GM12878 (cell line): Measurements from ENCODE around the gene ULBP1. TPM values are rescaled to one million over a fixed set of nuclear protein-coding genes. Genes with fewer than 3 reads are reported as not detected.
A peak's percentile ranks its signal among the peaks of the same experiment; 100 is the strongest.
"Not testable (repeated sequence)": the region's sequence is repeated elsewhere in the genome, so short reads cannot be mapped to it uniquely, and the experiment has no call there.

ENCODE experiments used
- ATAC-seq: fragments of 200-7000 bp; cut with Tn5 transposase; 3 replicates; pipeline ENCODE4 v1.9.1; 2020; ENCODE audit warnings: mild to moderate bottlenecking, moderate library complexity
- BruUV-seq: library from RNA; stranded (reverse); fragments of 400-500 nt; replicated peaks from 2 replicates; lab custom pipeline; 2021; lab: Mats Ljungman, UMichigan
- CTCF ChIA-PET: fragments of 300-600 bp; sonication (Branson Sonifier 250); formaldehyde crosslinking; extraction: SDS; loops from one replicate; lab custom pipeline; 2021; ENCODE audit warnings: inconsistent platforms; lab: Yijun Ruan, JAX
- POLR2A ChIA-PET: fragments of 350-600 bp; formaldehyde crosslinking; extraction: SDS; loops from one replicate; lab custom pipeline; 2021; ENCODE audit warnings: inconsistent platforms; lab: Charles Lee
- RAD21 ChIA-PET: fragments of 300-600 bp; sonication (Branson Sonifier 250); formaldehyde crosslinking; loops from one replicate; lab custom pipeline; 2023; ENCODE audit warnings: antibody characterized with exemption; ENCODE audit not compliant: unreplicated experiment; lab: Charles Lee
- SMC1A ChIA-PET: fragments of 300-600 bp; sonication (Branson Sonifier 250); formaldehyde crosslinking; loops from one replicate; lab custom pipeline; 2023; ENCODE audit not compliant: unreplicated experiment, uncharacterized antibody; lab: Charles Lee
- DNase-seq: peaks from one replicate; pipeline ENCODE4 v3.0.0-alpha.2; 2011; ENCODE audit warnings: low read depth, low spot score
- FAIRE-seq: peaks from 3 replicates; lab custom pipeline; 2011; peaks lifted over from hg19 to GRCh38; lab: Jason Lieb, UNC
- H2AFZ ChIP-seq: 2 replicates; pipeline ENCODE4 v1.6.0; 2011; ENCODE audit warnings: low read depth, low read length, control low read depth; ENCODE audit not compliant: control insufficient read depth
- H3K27ac ChIP-seq: 2 replicates; pipeline ENCODE4 v1.5.1; 2011; ENCODE audit warnings: control low read depth; ENCODE audit not compliant: control insufficient read depth, insufficient read depth
- H3K27me3 ChIP-seq, 2 experiments: replicated peaks in 1 of 2; 2 replicates each; pipeline versions ENCODE4 v1.6.0 to v1.6.1; 2011; ENCODE audit warnings: low read length in 1 of 2; ENCODE audit not compliant: control insufficient read depth in 2 of 2, insufficient read depth in 2 of 2
- H3K36me3 ChIP-seq, 2 experiments: 2 replicates each; pipeline ENCODE4 v1.5.1; 2011; ENCODE audit warnings: low read length in 1 of 2; ENCODE audit not compliant: control insufficient read depth in 2 of 2, insufficient read depth in 2 of 2
- H3K4me1 ChIP-seq: 2 replicates; pipeline ENCODE4 v1.6.1; 2011; ENCODE audit warnings: mild to moderate bottlenecking, low read length, moderate library complexity, mixed read lengths; ENCODE audit not compliant: control insufficient read depth, insufficient read depth
- H3K4me2 ChIP-seq: 2 replicates; pipeline ENCODE4 v1.6.0; 2011; ENCODE audit warnings: control low read depth; ENCODE audit not compliant: control insufficient read depth, insufficient read depth
- H3K4me3 ChIP-seq: fragments of 200-600 bp; sonication (generic); 2 replicates; pipeline ENCODE4 v1.5.1; 2016
- H3K79me2 ChIP-seq: 2 replicates; pipeline ENCODE4 v1.6.0; 2011; ENCODE audit warnings: low read length; ENCODE audit not compliant: control insufficient read depth, insufficient read depth
- H3K9ac ChIP-seq: 2 replicates; pipeline ENCODE4 v1.8.0; 2011; ENCODE audit warnings: low read length, control low read depth, mixed read lengths; ENCODE audit not compliant: control insufficient read depth, insufficient read depth
- H3K9me3 ChIP-seq: replicated peaks from 3 replicates; pipeline ENCODE4 v1.5.1; 2011; ENCODE audit warnings: mild to moderate bottlenecking, low read length; ENCODE audit not compliant: control insufficient read depth, insufficient read depth
- H4K20me1 ChIP-seq: 2 replicates; pipeline ENCODE4 v1.6.0; 2011; ENCODE audit not compliant: control insufficient read depth, insufficient read depth
- BHLHE40 ChIP-seq, 2 experiments: fragments of 450-650 bp in 1 of 2; IDR thresholded peaks; 2 replicates each; pipeline ENCODE4 v1.6.1; 2011 to 2017; ENCODE audit warnings: low read depth in 2 of 2, borderline replicate concordance in 1 of 2, improper control_type of control experiment in 1 of 2, low read length in 1 of 2, mild to moderate bottlenecking in 1 of 2
- CBX3 ChIP-seq: fragments of 200-600 bp; sonication (generic); IDR thresholded peaks from 2 replicates; pipeline ENCODE4 v1.6.1; 2016; ENCODE audit warnings: low read depth, borderline replicate concordance
- CREB1 ChIP-seq: IDR thresholded peaks from 2 replicates; pipeline ENCODE4 v1.6.1; 2012; ENCODE audit warnings: low read depth, mild to moderate bottlenecking, inconsistent platforms
- CREM ChIP-seq: IDR thresholded peaks from 2 replicates; pipeline ENCODE4 v1.6.1; 2014; ENCODE audit warnings: antibody characterized with exemption, low read depth
- EGR1 ChIP-seq, 2 experiments: IDR thresholded peaks; 1 replicate in 1 of 2; 2 replicates in 1 of 2; pipeline ENCODE4 v1.6.1; 2011 to 2012; ENCODE audit warnings: low read depth in 2 of 2, low read length in 2 of 2, borderline replicate concordance in 1 of 2, mild to moderate bottlenecking in 1 of 2, moderate library complexity in 1 of 2
- KLF5 ChIP-seq: fragments of 450-650 bp; IDR thresholded peaks from 2 replicates; pipeline ENCODE4 v1.6.1; 2014; ENCODE audit warnings: mild to moderate bottlenecking; ENCODE audit not compliant: partially characterized antibody
- MTA3 ChIP-seq: IDR thresholded peaks from 2 replicates; pipeline ENCODE4 v1.6.1; 2012; ENCODE audit warnings: low read length, inconsistent platforms, borderline replicate concordance
- PAX5 ChIP-seq: IDR thresholded peaks from 2 replicates; pipeline ENCODE4 v1.6.1; 2011; ENCODE audit warnings: low read depth, low read length, borderline replicate concordance
- RELA ChIP-seq: fragments of 450-650 bp; IDR thresholded peaks from 2 replicates; pipeline ENCODE4 v1.8.0; 2014; ENCODE audit warnings: borderline replicate concordance; ENCODE audit not compliant: partially characterized antibody
- TARDBP ChIP-seq: IDR thresholded peaks from 2 replicates; pipeline ENCODE4 v1.6.1; 2016; ENCODE audit warnings: borderline replicate concordance
- ZNF274 ChIP-seq: IDR thresholded peaks from one replicate; pipeline ENCODE4 v1.8.0; 2011; ENCODE audit not compliant: insufficient read length, insufficient read depth
- WGBS: methylation state at CpG from one replicate; pipeline ENCODE4 v1.1.6; 2016; ENCODE audit warnings: low lambda C conversion rate; ENCODE audit not compliant: insufficient replicate concordance, insufficient coverage; ENCODE audit errors: missing lambda C conversion rate; 5-methylcytosine and 5-hydroxymethylcytosine counted together
- in situ Hi-C: fragments of 300-500 bp; cut with MboI; formaldehyde crosslinking; loops from 9 replicates; pipeline ENCODE4 v1.14.3; 2018; ENCODE audit warnings: mixed read lengths
- intact Hi-C: fragments of 100-400 bp; cut with micrococcal nuclease; formaldehyde crosslinking; loops from one replicate; pipeline ENCODE4 v1.14.2; 2022; ENCODE audit not compliant: unreplicated experiment
- polyA plus RNA-seq, 11 experiments: library from polyadenylated mRNA; depleted of rRNA in 4 of 11; unstranded in 6 of 11; stranded (reverse) in 5 of 11; fragments of >200 nt; fragmentation: Nextera tagmentation in 4 of 11; fragmentation: Illumina TruSeq in 1 of 11; extraction: Ambion mirVana in 4 of 11; extraction: Trizol in 1 of 11; gene quantifications; 1 replicate in 1 of 11; 2 replicates in 10 of 11; pipeline versions ENCODE4 v1.2.1 to v1.2.3, GENCODE V29; 2011 to 2016; ENCODE audit warnings: inconsistent platforms in 2 of 11, missing spikeins in 2 of 11, low read depth in 1 of 11
- total RNA-seq, 4 experiments: library from RNA; depleted of rRNA in 3 of 4; stranded (reverse); fragments of >200 nt in 3 of 4; fragmentation: Illumina TruSeq in 1 of 4; extraction: Trizol in 1 of 4; gene quantifications; 2 replicates each; pipeline versions ENCODE4 v1.2.1 to v1.2.3, GENCODE V29; 2013 to 2021
- TF ChIP-seq, protein P1 (sequence below): fragments of 450-650 bp; IDR thresholded peaks from 2 replicates; pipeline ENCODE4 v1.6.1; 2017; ENCODE audit warnings: mild to moderate bottlenecking
- TF ChIP-seq, protein P2 (sequence below): fragments of 450-650 bp; formaldehyde crosslinking; IDR thresholded peaks from 2 replicates; pipeline ENCODE4 v1.4.0; 2020; ENCODE audit warnings: mild to moderate bottlenecking, moderate library complexity

The ULBP1 gene
- total and polyA plus RNA-seq, 10 of the 15 experiments (the other 5 are each of a cell fraction or from before 2014, with no cell fraction given): 0.02 to 0.12 (median 0.04) TPM; not detected in 7

DNA sequence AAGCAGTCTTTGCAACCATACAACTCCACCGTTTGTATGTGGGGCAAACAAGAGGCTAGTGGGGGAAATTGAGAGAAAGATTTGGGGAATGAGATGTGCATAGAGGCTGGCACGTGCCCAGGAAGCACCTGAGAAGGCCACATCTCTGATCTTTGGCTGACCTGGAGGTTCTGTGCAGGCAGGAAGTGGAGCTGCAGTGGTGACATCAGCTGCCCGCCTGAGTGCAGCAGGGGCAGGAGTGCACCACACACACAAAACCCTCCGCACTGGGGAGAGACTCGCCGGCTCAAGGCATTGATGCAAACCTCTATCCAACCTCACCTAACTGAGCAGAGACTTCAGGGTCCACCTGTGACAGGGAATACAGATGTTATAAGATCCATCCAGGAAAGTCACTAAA lies 10.7 kb downstream of the ULBP1 start:
- SMC1A ChIA-PET, RAD21 ChIA-PET, H3K27me3 ChIP-seq, H3K4me3 ChIP-seq, H3K79me2 ChIP-seq, FAIRE-seq, H2AFZ ChIP-seq, BruUV-seq, intact Hi-C loops, H3K9me3 ChIP-seq, H3K4me2 ChIP-seq, in situ Hi-C loops, H3K4me1 ChIP-seq, H3K27ac ChIP-seq, DNase-seq, CTCF ChIA-PET, H3K36me3 ChIP-seq, POLR2A ChIA-PET, H4K20me1 ChIP-seq, H3K9ac ChIP-seq: not testable (repeated sequence)
- peak in 1 of 2 experiments; percentile 40; a peak in 1 of 4 replicates for TF ChIP-seq BHLHE40 (IDR thresholded peaks at IDR 0.05; ENCODE audit: borderline replicate concordance in 1 of 2, low read depth in 2 of 2, low read length in 1 of 2)
- WGBS: 23% methylated on average over 6 of the region's 6 CpGs
- peak; percentile 69 for ATAC-seq

DNA sequence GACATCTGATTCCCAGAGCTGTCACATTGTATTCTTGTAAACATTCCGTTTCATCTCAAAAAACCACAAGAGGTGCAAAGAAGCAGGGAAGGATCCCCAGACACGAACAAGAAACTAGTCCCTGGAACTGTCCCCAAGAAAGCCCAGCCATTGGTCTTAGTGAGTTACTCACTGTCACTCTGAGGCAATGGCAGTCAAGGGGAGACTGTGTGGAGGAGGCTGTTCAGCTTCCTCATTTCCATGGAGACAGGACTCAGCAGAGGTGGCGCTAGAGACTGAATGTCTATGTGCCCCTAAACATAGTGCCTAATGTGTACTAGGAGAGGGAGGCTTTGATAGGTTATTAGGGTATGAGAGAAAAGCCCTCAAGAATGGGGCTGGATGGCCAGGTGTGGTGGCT lies 11.1 kb downstream of the ULBP1 start:
- Histone ChIP-seq H3K36me3 (no peaks in the 10 kb centered on the region), H3K27ac (no peak overlapping the region), H4K20me1 (no peaks in the 10 kb centered on the region), H3K4me3 (no peak overlapping the region), H3K4me2 (no peak overlapping the region), H2AFZ (no peak overlapping the region), H3K9me3 (no peaks in the 10 kb centered on the region), H3K4me1 (no peaks in the 10 kb centered on the region), H3K27me3 (peaks cover 0 to 1% of the 10 kb centered on the region in 2 experiments; a peak in 2 of 4 replicates), H3K79me2 (no peaks in the 10 kb centered on the region), H3K9ac (no peak overlapping the region)
- ChIA-PET POLR2A (no interaction called here), CTCF (no interaction called here), RAD21 (no interaction called here), SMC1A (no interaction called here)
- FAIRE-seq (no peak), DNase-seq (no peak), ATAC-seq (peak; percentile 57)
- intact Hi-C loops (no loop called here), in situ Hi-C loops (no loop called here)
- TF ChIP-seq PAX5 (no peak), BHLHE40 (IDR thresholded peaks at IDR 0.05; ENCODE audit: borderline replicate concordance in 1 of 2, low read depth in 2 of 2, low read length in 1 of 2) (no peak), CREM (no peak), TARDBP (no peak), EGR1 (IDR thresholded peaks at IDR 0.05; ENCODE audit: borderline replicate concordance in 1 of 2, low read depth in 2 of 2, low read length in 2 of 2) (no peak), ZNF274 (no peak), MTA3 (no peak), CBX3 (no peak), CREB1 (no peak), KLF5 (no peak), RELA (no peak)
- TF ChIP-seq, protein P1, sequence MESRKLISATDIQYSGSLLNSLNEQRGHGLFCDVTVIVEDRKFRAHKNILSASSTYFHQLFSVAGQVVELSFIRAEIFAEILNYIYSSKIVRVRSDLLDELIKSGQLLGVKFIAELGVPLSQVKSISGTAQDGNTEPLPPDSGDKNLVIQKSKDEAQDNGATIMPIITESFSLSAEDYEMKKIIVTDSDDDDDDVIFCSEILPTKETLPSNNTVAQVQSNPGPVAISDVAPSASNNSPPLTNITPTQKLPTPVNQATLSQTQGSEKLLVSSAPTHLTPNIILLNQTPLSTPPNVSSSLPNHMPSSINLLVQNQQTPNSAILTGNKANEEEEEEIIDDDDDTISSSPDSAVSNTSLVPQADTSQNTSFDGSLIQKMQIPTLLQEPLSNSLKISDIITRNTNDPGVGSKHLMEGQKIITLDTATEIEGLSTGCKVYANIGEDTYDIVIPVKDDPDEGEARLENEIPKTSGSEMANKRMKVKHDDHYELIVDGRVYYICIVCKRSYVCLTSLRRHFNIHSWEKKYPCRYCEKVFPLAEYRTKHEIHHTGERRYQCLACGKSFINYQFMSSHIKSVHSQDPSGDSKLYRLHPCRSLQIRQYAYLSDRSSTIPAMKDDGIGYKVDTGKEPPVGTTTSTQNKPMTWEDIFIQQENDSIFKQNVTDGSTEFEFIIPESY: no peak
- TF ChIP-seq, protein P2, sequence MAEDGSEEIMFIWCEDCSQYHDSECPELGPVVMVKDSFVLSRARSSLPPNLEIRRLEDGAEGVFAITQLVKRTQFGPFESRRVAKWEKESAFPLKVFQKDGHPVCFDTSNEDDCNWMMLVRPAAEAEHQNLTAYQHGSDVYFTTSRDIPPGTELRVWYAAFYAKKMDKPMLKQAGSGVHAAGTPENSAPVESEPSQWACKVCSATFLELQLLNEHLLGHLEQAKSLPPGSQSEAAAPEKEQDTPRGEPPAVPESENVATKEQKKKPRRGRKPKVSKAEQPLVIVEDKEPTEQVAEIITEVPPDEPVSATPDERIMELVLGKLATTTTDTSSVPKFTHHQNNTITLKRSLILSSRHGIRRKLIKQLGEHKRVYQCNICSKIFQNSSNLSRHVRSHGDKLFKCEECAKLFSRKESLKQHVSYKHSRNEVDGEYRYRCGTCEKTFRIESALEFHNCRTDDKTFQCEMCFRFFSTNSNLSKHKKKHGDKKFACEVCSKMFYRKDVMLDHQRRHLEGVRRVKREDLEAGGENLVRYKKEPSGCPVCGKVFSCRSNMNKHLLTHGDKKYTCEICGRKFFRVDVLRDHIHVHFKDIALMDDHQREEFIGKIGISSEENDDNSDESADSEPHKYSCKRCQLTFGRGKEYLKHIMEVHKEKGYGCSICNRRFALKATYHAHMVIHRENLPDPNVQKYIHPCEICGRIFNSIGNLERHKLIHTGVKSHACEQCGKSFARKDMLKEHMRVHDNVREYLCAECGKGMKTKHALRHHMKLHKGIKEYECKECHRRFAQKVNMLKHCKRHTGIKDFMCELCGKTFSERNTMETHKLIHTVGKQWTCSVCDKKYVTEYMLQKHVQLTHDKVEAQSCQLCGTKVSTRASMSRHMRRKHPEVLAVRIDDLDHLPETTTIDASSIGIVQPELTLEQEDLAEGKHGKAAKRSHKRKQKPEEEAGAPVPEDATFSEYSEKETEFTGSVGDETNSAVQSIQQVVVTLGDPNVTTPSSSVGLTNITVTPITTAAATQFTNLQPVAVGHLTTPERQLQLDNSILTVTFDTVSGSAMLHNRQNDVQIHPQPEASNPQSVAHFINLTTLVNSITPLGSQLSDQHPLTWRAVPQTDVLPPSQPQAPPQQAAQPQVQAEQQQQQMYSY (CRISPR knock-in tag): no peak
- WGBS: 4% methylated on average over 3 of the region's 3 CpGs
- no TSS peak for BruUV-seq
